Measurements from ENCODE around the gene AMDHD2.

AMDHD2 gene

GRCh38 chr16:2498531-2499253 lies 21.5 kb upstream of the AMDHD2 start:
- H3K36me3 ChIP-seq (ENCODE audit: control insufficient read depth, low read length), result peaks cover 43% of the 10 kb centered on the region
- H3K4me2 ChIP-seq (ENCODE audit: low read length), result no peak overlapping the region

GRCh38 chr16:2499454-2499853 lies 20.7 kb upstream of the AMDHD2 start:
- H3K9me3 ChIP-seq (ENCODE audit: control insufficient read depth, insufficient read depth, low read length), result no peaks in the 10 kb centered on the region
- H3K79me2 ChIP-seq (ENCODE audit: control insufficient read depth, low read length), result peaks cover 17% of the 10 kb centered on the region
- TF ChIP-seq CTCF (IDR thresholded peaks at IDR 0.05; ENCODE audit: low read depth, low read length, poor library complexity, severe bottlenecking), result no peak
- no peak for TF ChIP-seq EZH2phosphoT487 (IDR thresholded peaks at IDR 0.05; ENCODE audit: borderline replicate concordance, low read length)
- no peak overlapping the region for H3K4me2 ChIP-seq (ENCODE audit: low read length)
- no peaks in the 10 kb centered on the region for H3K9me2 ChIP-seq (replicated peaks; ENCODE audit: control insufficient read depth, low read length)
- H3K27ac ChIP-seq (ENCODE audit: low read depth, low read length), result no peak overlapping the region
- H4K20me1 ChIP-seq (ENCODE audit: control insufficient read depth, insufficient read depth, low read depth, low read length), result 0 out of 2 replicates have a peak, but pooled peaks cover 7% of the 10 kb centered on the region
- H3K4me1 ChIP-seq (ENCODE audit: control insufficient read depth, low read length), result peaks cover 35% of the 10 kb centered on the region
- no peaks in the 10 kb centered on the region for H3K27me3 ChIP-seq (ENCODE audit: control insufficient read depth, low read length)
- H3F3A ChIP-seq (ENCODE audit: control insufficient read depth, insufficient read depth), result peaks cover 9% of the 10 kb centered on the region
- H3K4me3 ChIP-seq (ENCODE audit: low read length), result no peak overlapping the region
- peaks cover 43% of the 10 kb centered on the region for H3K36me3 ChIP-seq (ENCODE audit: control insufficient read depth, low read length)

More at GRCh38 chr16:2498531-2499253, 21.5 kb upstream of the AMDHD2 start:
- Histone ChIP-seq H3F3A (ENCODE audit: control insufficient read depth, insufficient read depth) (peaks cover 5% of the 10 kb centered on the region), H3K4me1 (ENCODE audit: control insufficient read depth, low read length) (peaks cover 30% of the 10 kb centered on the region), H3K27me3 (ENCODE audit: control insufficient read depth, low read length) (no peaks in the 10 kb centered on the region), H3K79me2 (ENCODE audit: control insufficient read depth, low read length) (peaks cover 17% of the 10 kb centered on the region), H4K20me1 (ENCODE audit: control insufficient read depth, insufficient read depth, low read depth, low read length) (0 out of 2 replicates have a peak, but pooled peaks cover 7% of the 10 kb centered on the region), H3K27ac (ENCODE audit: low read depth, low read length) (no peak overlapping the region), H3K4me3 (ENCODE audit: low read length) (no peak overlapping the region), H3K9me3 (ENCODE audit: control insufficient read depth, insufficient read depth, low read length) (no peaks in the 10 kb centered on the region), H3K9me2 (replicated peaks; ENCODE audit: control insufficient read depth, low read length) (no peaks in the 10 kb centered on the region)
- TF ChIP-seq EZH2phosphoT487 (IDR thresholded peaks at IDR 0.05; ENCODE audit: borderline replicate concordance, low read length), result no peak
- TF ChIP-seq CTCF (IDR thresholded peaks at IDR 0.05; ENCODE audit: low read depth, low read length, poor library complexity, severe bottlenecking), result no peak

- peaks cover 43% of the 10 kb centered on the region for H3K36me3 ChIP-seq (ENCODE audit: control insufficient read depth, low read length)
These were observed 20.2 kb upstream of the AMDHD2 start for GRCh38 chr16:2499890-2500429.

More at GRCh38 chr16:2499890-2500429, 20.2 kb upstream of the AMDHD2 start:
- Histone ChIP-seq H4K20me1 (ENCODE audit: control insufficient read depth, insufficient read depth, low read depth, low read length) (0 out of 2 replicates have a peak, but pooled peaks cover 7% of the 10 kb centered on the region), H3K4me1 (ENCODE audit: control insufficient read depth, low read length) (peaks cover 40% of the 10 kb centered on the region), H3K27ac (ENCODE audit: low read depth, low read length) (no peak overlapping the region), H3K4me2 (ENCODE audit: low read length) (no peak overlapping the region), H3K27me3 (ENCODE audit: control insufficient read depth, low read length) (no peaks in the 10 kb centered on the region), H3K9me2 (replicated peaks; ENCODE audit: control insufficient read depth, low read length) (no peaks in the 10 kb centered on the region), H3K9me3 (ENCODE audit: control insufficient read depth, insufficient read depth, low read length) (no peaks in the 10 kb centered on the region), H3K79me2 (ENCODE audit: control insufficient read depth, low read length) (peaks cover 17% of the 10 kb centered on the region), H3F3A (ENCODE audit: control insufficient read depth, insufficient read depth) (peaks cover 9% of the 10 kb centered on the region), H3K4me3 (ENCODE audit: low read length) (no peak overlapping the region)
- no peak for TF ChIP-seq CTCF (IDR thresholded peaks at IDR 0.05; ENCODE audit: low read depth, low read length, poor library complexity, severe bottlenecking)
- TF ChIP-seq EZH2phosphoT487 (IDR thresholded peaks at IDR 0.05; ENCODE audit: borderline replicate concordance, low read length), result no peak

All from DOHH2 (cell line).